ENCODE data around the gene FBXO40. TPM values are rescaled to one million over a fixed set of nuclear protein-coding genes. Genes with fewer than 3 reads are reported as not detected.
"Not testable (repeated sequence)": the region's sequence is repeated elsewhere in the genome, so short reads cannot be mapped to it uniquely, and the experiment has no call there.

FBXO40 gene
- total and polyA plus RNA-seq, 9 of the 15 experiments (the other 6 are each of a cell fraction or from before 2014, with no cell fraction given), result 0.01 to 0.05 (median 0.04) TPM; not detected in 3

DNA sequence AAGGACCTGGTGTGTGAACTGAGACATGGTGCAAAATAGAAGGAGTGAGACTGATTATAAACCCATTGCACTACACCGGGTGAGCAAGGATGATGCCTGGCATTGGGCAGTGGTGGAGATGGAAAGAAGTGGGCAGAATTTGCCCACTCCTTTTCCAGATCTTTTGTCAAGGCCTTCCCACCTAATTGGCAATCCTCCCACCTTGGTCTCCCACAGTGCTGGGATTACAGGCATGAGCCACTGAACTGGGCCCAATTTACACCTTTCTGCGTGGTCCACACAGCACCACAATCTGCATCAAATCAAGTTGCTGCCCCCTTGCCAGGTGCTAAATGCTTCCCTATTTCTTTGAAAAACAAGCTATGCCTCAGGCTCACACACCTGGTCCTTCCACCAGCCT lies 5.4 kb downstream of the FBXO40 start (continued):
- TF ChIP-seq NFYB (IDR thresholded peaks at IDR 0.05; ENCODE audit: extremely low read depth, insufficient read length), result no peak
- no peak for TF ChIP-seq BRF1 (IDR thresholded peaks at IDR 0.05; ENCODE audit: borderline replicate concordance, extremely low read depth, insufficient read length)
- no peak for TF ChIP-seq ZNF232 (CRISPR knock-in tag; IDR thresholded peaks at IDR 0.05)
- TF ChIP-seq ZNF165 (CRISPR knock-in tag; IDR thresholded peaks at IDR 0.05; ENCODE audit: borderline replicate concordance), result no peak

DNA sequence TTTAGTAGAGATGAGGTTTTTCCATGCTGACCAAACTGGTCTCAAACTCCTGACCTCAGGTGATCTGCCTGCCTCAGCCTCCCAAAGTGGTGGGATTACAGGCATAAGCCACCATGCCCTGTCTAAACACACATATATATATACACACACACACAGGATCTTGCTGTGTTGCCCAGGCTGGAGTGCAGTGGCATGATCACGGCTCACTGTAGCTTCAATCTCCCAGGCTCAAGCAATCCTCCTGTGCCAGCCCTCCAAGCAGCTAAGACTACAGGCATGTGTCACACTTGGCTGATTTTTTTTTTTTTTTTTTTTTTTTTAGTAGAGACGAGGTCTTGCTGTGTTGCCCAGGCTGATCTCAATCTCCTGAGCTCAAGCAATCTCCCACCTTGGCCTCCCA lies 6.7 kb downstream of the FBXO40 start:
- intact Hi-C loops (cut with micrococcal nuclease), result not testable (repeated sequence)

More for the DNA sequence above, 6.7 kb downstream of the FBXO40 start:
- H3K4me1 ChIP-seq (replicated peaks in 1 of 2; ENCODE audit: control insufficient read depth in 2 of 2, insufficient read depth in 2 of 2, low read length in 2 of 2); H3K27ac ChIP-seq (ENCODE audit: extremely low read depth, low read depth, low read length); ATAC-seq; H3K9me3 ChIP-seq (replicated peaks; ENCODE audit: control insufficient read depth, insufficient read depth, low read depth, low read length); H4K20me1 ChIP-seq (replicated peaks; ENCODE audit: control insufficient read depth, insufficient read depth, low read length); POLR2A ChIA-PET; H2AFZ ChIP-seq (ENCODE audit: low read depth, low read length); H3K9me1 ChIP-seq (ENCODE audit: control insufficient read depth, insufficient read depth, low read length); H3K27me3 ChIP-seq (ENCODE audit: control insufficient read depth in 2 of 2, insufficient read depth in 2 of 2, low read length in 2 of 2); H3K4me2 ChIP-seq (ENCODE audit: insufficient read depth, low read length); H3K4me3 ChIP-seq; FAIRE-seq; DNase-seq (ENCODE audit: extremely low read depth in 1 of 4, low spot score in 3 of 4); H3K9ac ChIP-seq (ENCODE audit: insufficient read depth in 1 of 2, low read depth in 2 of 2, low read length in 2 of 2); H3K79me2 ChIP-seq (ENCODE audit: control insufficient read depth, insufficient read depth, low read length); CTCF ChIA-PET (ENCODE audit: low intra/inter-chr PET ratio); in situ Hi-C loops (cut with MboI); BruUV-seq (replicated peaks); H3K36me3 ChIP-seq (ENCODE audit: control insufficient read depth, insufficient read depth, low read length): not testable (repeated sequence)
- whole genome bisulfite sequencing (ENCODE audit: insufficient coverage, low coverage, missing lambda C conversion rate), result no CpG with 5 or more reads among the region's 2 CpGs
